Measurements from ENCODE around the gene PPP1R3A. TPM values are rescaled to one million over a fixed set of nuclear protein-coding genes. Genes with fewer than 3 reads are reported as not detected.

PPP1R3A gene
- not detected in 2 replicates for total RNA-seq

GRCh38 chr7:113918946-113919345, at the start of gene PPP1R3A:
PPP1R3A (minus strand) TSS chr7:113919009; CDS start chr7:113918996, 13 bp downstream.

Data from thoracic aorta endothelial cell (primary cell).